Measurements from ENCODE around the gene EFHD2. TPM values are rescaled to one million over a fixed set of nuclear protein-coding genes. Genes with fewer than 3 reads are reported as not detected.
A peak's percentile ranks its signal among the peaks of the same experiment; 100 is the strongest.
"Not testable (repeated sequence)": the region's sequence is repeated elsewhere in the genome, so short reads cannot be mapped to it uniquely, and the experiment has no call there.

The EFHD2 gene
- total RNA-seq, 1 experiment from 2014 or later, result 81.3 TPM

GRCh38 chr1:15459771-15460707 lies 50.4 kb downstream of the EFHD2 start:
- DNase-seq (ENCODE audit: low read depth), result peak; percentile 13
- in situ Hi-C loops (cut with HindIII; ENCODE audit: low pct_unique_long_range_greater_than_20kb, low sequenced_read_pairs), result no loop called here

GRCh38 chr1:15460708-15461095 lies 51.0 kb downstream of the EFHD2 start:
- in situ Hi-C loops (cut with HindIII; ENCODE audit: low pct_unique_long_range_greater_than_20kb, low sequenced_read_pairs), result no loop called here
- no peak for DNase-seq (ENCODE audit: low read depth)

- DNase-seq (ENCODE audit: low read depth); in situ Hi-C loops (cut with HindIII; ENCODE audit: low pct_unique_long_range_greater_than_20kb, low sequenced_read_pairs): not testable (repeated sequence)
Measured at GRCh38 chr1:15463064-15463800, 53.5 kb downstream of the EFHD2 start.

GRCh38 chr1:15463926-15464322 lies 54.2 kb downstream of the EFHD2 start:
- in situ Hi-C loops (cut with HindIII; ENCODE audit: low pct_unique_long_range_greater_than_20kb, low sequenced_read_pairs); DNase-seq (ENCODE audit: low read depth): not testable (repeated sequence)

- in situ Hi-C loops (cut with HindIII; ENCODE audit: low pct_unique_long_range_greater_than_20kb, low sequenced_read_pairs), result no loop called here
Measured at GRCh38 chr1:15465674-15466073, 56.0 kb downstream of the EFHD2 start.

GRCh38 chr1:15466955-15467625 lies 57.4 kb downstream of the EFHD2 start:
- in situ Hi-C loops (cut with HindIII; ENCODE audit: low pct_unique_long_range_greater_than_20kb, low sequenced_read_pairs); DNase-seq (ENCODE audit: low read depth): not testable (repeated sequence)

More at GRCh38 chr1:15465674-15466073, 56.0 kb downstream of the EFHD2 start:
- DNase-seq (ENCODE audit: low read depth), result no peak

GRCh38 chr1:15468145-15468544 lies 58.5 kb downstream of the EFHD2 start:
- in situ Hi-C loops (cut with HindIII; ENCODE audit: low pct_unique_long_range_greater_than_20kb, low sequenced_read_pairs), result no loop called here
- no peak for DNase-seq (ENCODE audit: low read depth)

GRCh38 chr1:15469361-15469760 lies 59.7 kb downstream of the EFHD2 start:
- no peak for DNase-seq (ENCODE audit: low read depth)
- in situ Hi-C loops (cut with HindIII; ENCODE audit: low pct_unique_long_range_greater_than_20kb, low sequenced_read_pairs), result no loop called here

- DNase-seq (ENCODE audit: low read depth); in situ Hi-C loops (cut with HindIII; ENCODE audit: low pct_unique_long_range_greater_than_20kb, low sequenced_read_pairs): not testable (repeated sequence)
Measured at GRCh38 chr1:15469821-15470448, 60.2 kb downstream of the EFHD2 start.

GRCh38 chr1:15471067-15471466 lies 61.4 kb downstream of the EFHD2 start:
- in situ Hi-C loops (cut with HindIII; ENCODE audit: low pct_unique_long_range_greater_than_20kb, low sequenced_read_pairs), result not testable (repeated sequence)

GRCh38 chr1:15471723-15472122 lies 62.0 kb downstream of the EFHD2 start:
- DNase-seq (ENCODE audit: low read depth); in situ Hi-C loops (cut with HindIII; ENCODE audit: low pct_unique_long_range_greater_than_20kb, low sequenced_read_pairs): not testable (repeated sequence)

More at GRCh38 chr1:15471067-15471466, 61.4 kb downstream of the EFHD2 start:
- not testable (repeated sequence) for DNase-seq (ENCODE audit: low read depth)

- in situ Hi-C loops (cut with HindIII; ENCODE audit: low pct_unique_long_range_greater_than_20kb, low sequenced_read_pairs), result no loop called here
- no peak for DNase-seq (ENCODE audit: low read depth)
Measured at GRCh38 chr1:15472587-15472986, 62.9 kb downstream of the EFHD2 start.

- in situ Hi-C loops (cut with HindIII; ENCODE audit: low pct_unique_long_range_greater_than_20kb, low sequenced_read_pairs), result no loop called here
- DNase-seq (ENCODE audit: low read depth), result no peak
Measured at GRCh38 chr1:15475752-15476314, 66.1 kb downstream of the EFHD2 start, which contains the start of gene CELA2B. Gene CELA2B, plus strand, starts transcription at chr1:15476104. Its CDS starts 22 bp downstream, at chr1:15476126.

- DNase-seq (ENCODE audit: low read depth), result peak; percentile 30
- in situ Hi-C loops (cut with HindIII; ENCODE audit: low pct_unique_long_range_greater_than_20kb, low sequenced_read_pairs), result no loop called here
Measured at GRCh38 chr1:15476927-15477326, 67.2 kb downstream of the EFHD2 start.

GRCh38 chr1:15477646-15478212 lies 68.0 kb downstream of the EFHD2 start:
- DNase-seq (ENCODE audit: low read depth), result no peak
- in situ Hi-C loops (cut with HindIII; ENCODE audit: low pct_unique_long_range_greater_than_20kb, low sequenced_read_pairs), result no loop called here
